Lower leg skin (tissue), 4 donors: ENCODE measurements around the gene SYDE2. TPM values are rescaled to one million over a fixed set of nuclear protein-coding genes. Genes with fewer than 3 reads are reported as not detected.

ENCODE experiments used
- DNase-seq, 2 donors: peaks; one replicate each; pipeline ENCODE4 v3.0.0-alpha.2; 2019; ENCODE audit warnings: low spot score in 2 of 2
- H3K4me3 ChIP-seq: fragments of 200-600 bp; sonication (generic); 2 replicates; pipeline ENCODE4 v1.5.1; 2017; ENCODE audit warnings: mild to moderate bottlenecking, low read depth; ENCODE audit not compliant: poor library complexity, severe bottlenecking
- POLR2A ChIP-seq, 2 donors: fragments of 450-650 bp; IDR thresholded peaks; one replicate each; pipeline ENCODE4 v1.6.1; 2016 to 2017; ENCODE audit warnings: antibody characterized with exemption in 2 of 2, mild to moderate bottlenecking in 1 of 2, moderate library complexity in 1 of 2
- WGBS, 2 donors: methylation state at CpG; one replicate each; pipeline ENCODE4 v1.1.5; 2018; 5-methylcytosine and 5-hydroxymethylcytosine counted together
- intact Hi-C: fragments of 100-400 bp; cut with DNase I; formaldehyde crosslinking; loops from one replicate; pipeline ENCODE4 v1.15.0; 2023; ENCODE audit warnings: low total_unique reads
- total RNA-seq, 4 donors: library from RNA; depleted of rRNA; stranded (reverse); fragments of >200 nt; gene quantifications; one replicate each; pipeline ENCODE4 v1.1.0, GENCODE V29; 2016
- TF ChIP-seq, protein P1 (sequence below), 3 donors: fragments of 450-650 bp; IDR thresholded peaks; one replicate each; pipeline ENCODE4 v1.5.1; 2016; ENCODE audit warnings: antibody characterized with exemption in 3 of 3, mild to moderate bottlenecking in 3 of 3, moderate library complexity in 2 of 3

SYDE2 gene
- total RNA-seq, 4 donors from 2014 or later: 8.6 to 12.5 (median 10.4) TPM

DNA sequence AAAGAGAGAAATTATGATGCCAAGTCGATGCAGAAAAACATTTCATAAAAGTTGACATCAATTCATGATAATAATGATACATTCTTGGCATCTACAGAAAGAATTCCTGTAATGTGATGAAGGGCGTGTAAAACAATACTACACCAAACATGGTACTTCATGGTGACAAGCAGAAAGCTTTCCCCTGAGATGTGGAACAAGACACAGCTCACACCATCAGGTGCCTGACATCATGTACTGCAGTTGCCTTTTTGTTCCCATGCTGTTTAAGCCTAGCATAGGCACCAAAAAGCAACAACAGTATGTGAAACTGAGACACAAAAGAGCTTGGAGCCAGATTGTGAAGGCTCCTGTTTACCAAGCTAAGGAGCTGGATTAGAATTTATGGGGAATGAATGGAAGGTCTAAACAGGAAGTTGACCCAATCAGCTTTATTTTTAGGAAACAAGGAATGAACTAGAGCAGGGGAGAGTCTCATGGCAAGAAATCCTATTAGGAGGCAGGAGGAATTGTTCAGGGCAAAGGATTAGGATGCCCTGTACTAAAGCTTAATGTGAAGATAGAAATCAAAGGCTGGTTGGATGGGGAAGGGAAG lies 67.2 kb downstream of the SYDE2 start:
- DNase-seq: no peak
- 33 to 41% methylated on average over 2 of the region's 2 CpGs for WGBS, 2 donors
- intact Hi-C loops: no loop called here
- H3K4me3 ChIP-seq: no peak overlapping the region
- TF ChIP-seq POLR2A (IDR thresholded peaks at IDR 0.05): no peak
- TF ChIP-seq, protein P1, sequence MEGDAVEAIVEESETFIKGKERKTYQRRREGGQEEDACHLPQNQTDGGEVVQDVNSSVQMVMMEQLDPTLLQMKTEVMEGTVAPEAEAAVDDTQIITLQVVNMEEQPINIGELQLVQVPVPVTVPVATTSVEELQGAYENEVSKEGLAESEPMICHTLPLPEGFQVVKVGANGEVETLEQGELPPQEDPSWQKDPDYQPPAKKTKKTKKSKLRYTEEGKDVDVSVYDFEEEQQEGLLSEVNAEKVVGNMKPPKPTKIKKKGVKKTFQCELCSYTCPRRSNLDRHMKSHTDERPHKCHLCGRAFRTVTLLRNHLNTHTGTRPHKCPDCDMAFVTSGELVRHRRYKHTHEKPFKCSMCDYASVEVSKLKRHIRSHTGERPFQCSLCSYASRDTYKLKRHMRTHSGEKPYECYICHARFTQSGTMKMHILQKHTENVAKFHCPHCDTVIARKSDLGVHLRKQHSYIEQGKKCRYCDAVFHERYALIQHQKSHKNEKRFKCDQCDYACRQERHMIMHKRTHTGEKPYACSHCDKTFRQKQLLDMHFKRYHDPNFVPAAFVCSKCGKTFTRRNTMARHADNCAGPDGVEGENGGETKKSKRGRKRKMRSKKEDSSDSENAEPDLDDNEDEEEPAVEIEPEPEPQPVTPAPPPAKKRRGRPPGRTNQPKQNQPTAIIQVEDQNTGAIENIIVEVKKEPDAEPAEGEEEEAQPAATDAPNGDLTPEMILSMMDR (IDR thresholded peaks at IDR 0.05): no peak

DNA sequence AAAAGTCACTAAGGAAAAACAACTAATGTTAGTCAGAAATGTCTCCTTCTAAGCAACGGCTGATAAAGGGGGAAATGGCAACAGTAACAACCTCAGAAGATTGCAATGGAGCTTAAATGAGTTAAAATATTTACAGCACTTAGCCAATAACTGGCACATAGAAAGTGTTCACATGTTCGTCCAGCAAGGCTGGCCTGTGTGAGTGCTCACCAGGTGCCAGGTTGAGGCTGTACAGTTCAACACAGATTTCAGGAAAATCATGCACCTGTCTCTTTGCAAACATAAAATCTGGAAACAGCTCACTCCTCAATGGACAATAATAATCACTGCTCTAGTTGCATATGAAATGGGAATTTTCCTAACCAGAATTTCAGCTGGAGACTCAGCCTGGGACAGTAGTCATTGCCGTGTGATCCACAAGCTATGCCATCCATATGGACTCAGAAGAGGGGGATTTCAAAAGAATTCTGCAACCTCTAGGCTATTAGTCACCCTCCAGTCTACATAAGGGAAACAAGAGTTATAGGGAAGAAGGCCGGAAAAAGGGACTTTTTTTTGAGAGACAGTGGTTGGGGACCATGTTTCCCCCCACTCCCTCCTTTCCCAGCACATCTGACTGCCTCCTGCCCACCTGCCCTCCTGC lies 68.6 kb downstream of the SYDE2 start:
- DNase-seq: no peak
- no peak overlapping the region for H3K4me3 ChIP-seq
- no peak for TF ChIP-seq POLR2A (IDR thresholded peaks at IDR 0.05)
- TF ChIP-seq, protein P1 (IDR thresholded peaks at IDR 0.05): no peak
- 76 to 81% methylated on average over 4 of the region's 4 CpGs for WGBS, 2 donors
- intact Hi-C loops: no loop called here

DNA sequence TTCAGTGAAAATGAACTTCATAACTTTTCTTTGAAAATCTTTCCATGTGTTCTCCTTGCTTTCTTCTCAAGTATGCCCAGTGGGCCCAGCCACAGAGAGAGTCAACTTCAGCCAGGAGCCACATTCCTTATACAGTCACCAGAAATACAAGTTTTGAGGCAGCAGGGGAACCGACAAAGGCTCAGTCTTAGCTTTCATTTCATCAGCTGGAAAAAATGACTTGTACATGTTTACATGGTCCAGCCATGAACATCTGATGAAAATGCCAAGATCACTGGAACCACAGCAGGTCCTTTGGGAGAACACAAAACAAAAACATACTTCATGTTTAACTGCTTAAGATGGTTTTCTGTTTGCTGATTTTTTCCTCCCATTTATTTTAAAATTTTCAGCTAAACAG lies 72.5 kb downstream of the SYDE2 start:
- DNase-seq: peak in 1 of 2 donors; percentile 20
- TF ChIP-seq, protein P1 (IDR thresholded peaks at IDR 0.05): no peak
- TF ChIP-seq POLR2A (IDR thresholded peaks at IDR 0.05): no peak
- WGBS, 2 donors: 35 to 56% methylated on average over 1 of the region's 1 CpG
- intact Hi-C loops: no loop called here
- no peak overlapping the region for H3K4me3 ChIP-seq

DNA sequence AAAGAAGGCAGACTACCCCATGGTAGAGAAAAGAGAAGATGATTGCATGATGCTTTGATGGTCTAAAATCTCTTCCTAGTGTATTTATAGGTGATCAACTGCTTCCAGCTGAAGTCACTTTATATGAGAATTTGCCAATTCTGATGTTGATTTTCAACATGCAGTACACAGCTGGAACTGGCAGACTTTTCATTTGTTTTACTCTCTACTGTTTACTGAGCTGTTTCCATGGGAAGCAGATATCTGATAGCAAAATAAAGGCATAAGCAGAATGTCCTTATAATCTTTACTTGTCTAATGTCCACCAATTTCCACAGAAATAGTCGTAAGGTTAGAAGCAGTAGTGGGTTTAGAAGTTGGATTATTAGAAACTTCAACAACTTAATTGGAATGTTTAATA lies 74.9 kb downstream of the SYDE2 start:
- TF ChIP-seq POLR2A (IDR thresholded peaks at IDR 0.05): no peak
- TF ChIP-seq, protein P1 (IDR thresholded peaks at IDR 0.05): no peak
- H3K4me3 ChIP-seq: no peak overlapping the region
- 63 to 65% methylated on average over 1 of the region's 1 CpG for WGBS, 2 donors
- no peak for DNase-seq
- intact Hi-C loops: no loop called here

DNA sequence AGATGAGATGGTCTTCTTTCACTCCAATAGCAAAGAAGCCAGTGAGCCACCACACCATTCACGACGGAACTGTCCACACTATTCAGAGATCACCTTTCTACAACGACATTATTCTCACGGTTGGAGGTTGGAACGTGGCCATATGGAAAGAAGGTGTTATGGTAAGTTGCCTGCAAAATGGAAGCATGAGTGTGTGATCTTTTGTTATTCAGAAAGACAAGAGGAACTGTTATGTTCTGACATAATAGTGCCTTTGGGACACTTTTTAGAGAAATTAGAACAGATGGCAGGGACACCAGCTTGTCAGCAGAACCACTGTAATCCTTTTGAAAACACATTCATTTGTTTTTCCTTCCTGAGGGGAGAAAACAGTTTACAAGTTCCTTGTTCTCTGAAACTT lies 76.7 kb downstream of the SYDE2 start:
- DNase-seq: no peak
- H3K4me3 ChIP-seq: no peak overlapping the region
- WGBS, 2 donors: 78 to 87% methylated on average over 5 of the region's 5 CpGs
- intact Hi-C loops: no loop called here
- TF ChIP-seq, protein P1 (IDR thresholded peaks at IDR 0.05): no peak
- TF ChIP-seq POLR2A (IDR thresholded peaks at IDR 0.05): no peak
